ENCODE measurements around the gene FRMPD2. TPM values are rescaled to one million over a fixed set of nuclear protein-coding genes. Genes with fewer than 3 reads are reported as not detected.

The FRMPD2 gene
- total and polyA plus RNA-seq, 4 experiments from 2014 or later: not detected

DNA sequence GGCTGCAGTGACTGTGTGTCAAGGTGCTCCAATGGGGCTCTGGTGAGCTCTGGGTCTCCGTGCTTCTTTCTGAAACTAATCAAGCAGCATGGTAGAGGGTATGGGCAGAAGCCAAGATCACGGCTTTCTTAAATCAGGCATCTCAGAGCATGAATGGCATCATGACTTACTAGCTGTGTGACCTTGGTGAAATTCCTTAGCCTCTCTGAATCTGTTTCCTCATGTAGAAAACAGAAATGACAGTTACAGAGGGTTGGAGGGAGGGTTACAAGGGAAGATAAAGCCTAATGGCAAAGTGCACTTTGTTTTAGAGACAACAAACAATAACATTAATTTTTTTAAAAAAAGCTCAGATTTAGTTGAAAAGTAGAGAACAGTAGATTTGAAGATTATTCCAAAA, 34.9 kb downstream of the FRMPD2 start:
- no peak overlapping the region for H3K27ac ChIP-seq (ENCODE audit: low read depth, low read length)
- no peaks in the 10 kb centered on the region for H3K27me3 ChIP-seq (ENCODE audit: insufficient read depth, low read length)
- no peaks in the 10 kb centered on the region for H3K36me3 Mint-ChIP-seq
- no peak for DNase-seq
- peaks cover 3 to 9% of the 10 kb centered on the region in 2 donors for H3K27me3 Mint-ChIP-seq
- no peaks in the 10 kb centered on the region for H3K4me1 ChIP-seq (ENCODE audit: insufficient read depth, low read length)
- intact Hi-C loops (cut with micrococcal nuclease): no loop called here
- no peaks in the 10 kb centered on the region for H3K4me1 Mint-ChIP-seq
- POLR2A ChIA-PET (ENCODE audit: partially characterized antibody): no interaction called here
- no peak overlapping the region for H3K27ac Mint-ChIP-seq
- H3K9me3 ChIP-seq (ENCODE audit: control insufficient read depth in 1 of 2, low read length in 2 of 2): no peaks in the 10 kb centered on the region
- no peak overlapping the region for H3K4me3 Mint-ChIP-seq
- H3K4me3 ChIP-seq (ENCODE audit: low read length in 2 of 2): no peak overlapping the region
- no peaks in the 10 kb centered on the region for H3K9me3 Mint-ChIP-seq
- H3K36me3 ChIP-seq (ENCODE audit: insufficient read depth, low read length): no peaks in the 10 kb centered on the region
- CTCF ChIA-PET (ENCODE audit: partially characterized antibody): no interaction called here

- intact Hi-C loops (cut with micrococcal nuclease): no loop called here
Observed at GRCh38 chr10:48238826-48239520, 35.5 kb downstream of the FRMPD2 start.

GRCh38 chr10:48237259-48238250, 36.9 kb downstream of the FRMPD2 start:
- Histone ChIP-seq H3K4me3 (ENCODE audit: low read length in 2 of 2) (no peak overlapping the region), H3K27ac (ENCODE audit: low read depth, low read length) (no peak overlapping the region), H3K36me3 (ENCODE audit: insufficient read depth, low read length) (no peaks in the 10 kb centered on the region), H3K9me3 (ENCODE audit: control insufficient read depth in 1 of 2, low read length in 2 of 2) (no peaks in the 10 kb centered on the region), H3K4me1 (ENCODE audit: insufficient read depth, low read length) (no peaks in the 10 kb centered on the region), H3K27me3 (ENCODE audit: insufficient read depth, low read length) (no peaks in the 10 kb centered on the region)
- Mint-ChIP-seq H3K9me3 (peaks cover 0 to 2% (median 0%) of the 10 kb centered on the region in 8 donors), H3K4me1 (no peaks in the 10 kb centered on the region), H3K36me3 (no peaks in the 10 kb centered on the region), H3K27ac (no peak overlapping the region), H3K4me3 (no peak overlapping the region), H3K27me3 (peaks cover 3 to 8% of the 10 kb centered on the region in 2 donors)
- POLR2A ChIA-PET (ENCODE audit: partially characterized antibody): no interaction called here
- CTCF ChIA-PET (ENCODE audit: partially characterized antibody): no interaction called here
- DNase-seq: no peak
- intact Hi-C loops (cut with micrococcal nuclease): no loop called here

More at GRCh38 chr10:48238826-48239520, 35.5 kb downstream of the FRMPD2 start:
- Mint-ChIP-seq H3K36me3 (no peaks in the 10 kb centered on the region), H3K4me1 (no peaks in the 10 kb centered on the region), H3K27me3 (peaks cover 3 to 11% of the 10 kb centered on the region in 2 donors), H3K9me3 (no peaks in the 10 kb centered on the region), H3K4me3 (no peak overlapping the region), H3K27ac (no peak overlapping the region)
- H3K27me3 ChIP-seq (ENCODE audit: insufficient read depth, low read length): no peaks in the 10 kb centered on the region
- no peak overlapping the region for H3K4me3 ChIP-seq (ENCODE audit: low read length in 2 of 2)
- H3K4me1 ChIP-seq (ENCODE audit: insufficient read depth, low read length): no peaks in the 10 kb centered on the region
- H3K27ac ChIP-seq (ENCODE audit: low read depth, low read length): no peak overlapping the region
- H3K9me3 ChIP-seq (ENCODE audit: control insufficient read depth in 1 of 2, low read length in 2 of 2): no peaks in the 10 kb centered on the region
- ChIA-PET CTCF (ENCODE audit: partially characterized antibody) (no interaction called here), POLR2A (ENCODE audit: partially characterized antibody) (no interaction called here)
- H3K36me3 ChIP-seq (ENCODE audit: insufficient read depth, low read length): no peaks in the 10 kb centered on the region
- DNase-seq: no peak

DNA sequence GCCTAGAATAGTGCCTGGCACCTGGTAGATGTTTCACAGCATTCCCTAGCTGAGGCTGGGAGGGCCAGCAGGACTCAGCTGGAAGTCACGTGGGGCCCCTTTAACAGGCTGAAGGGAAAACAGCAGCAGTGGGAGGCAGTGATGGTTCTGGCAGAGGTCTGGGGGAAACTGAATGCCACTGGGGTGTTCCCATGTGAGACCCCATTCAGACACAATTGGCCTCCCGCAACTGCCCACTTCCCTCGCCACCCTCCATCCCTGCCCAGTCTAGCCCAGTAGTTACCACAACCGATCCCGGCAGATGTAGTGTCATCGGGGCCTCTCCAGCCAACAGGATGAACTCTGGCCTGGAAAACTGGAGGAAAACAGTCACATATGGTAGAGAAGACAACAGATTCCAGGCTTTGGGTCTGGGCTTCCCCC, 38.3 kb downstream of the FRMPD2 start:
- Histone ChIP-seq H3K36me3 (ENCODE audit: insufficient read depth, low read length) (no peaks in the 10 kb centered on the region), H3K9me3 (ENCODE audit: control insufficient read depth in 1 of 2, low read length in 2 of 2) (no peaks in the 10 kb centered on the region), H3K4me1 (ENCODE audit: insufficient read depth, low read length) (no peaks in the 10 kb centered on the region), H3K27me3 (ENCODE audit: insufficient read depth, low read length) (no peaks in the 10 kb centered on the region), H3K4me3 (ENCODE audit: low read length in 2 of 2) (no peak overlapping the region), H3K27ac (ENCODE audit: low read depth, low read length) (no peak overlapping the region)
- intact Hi-C loops (cut with micrococcal nuclease): no loop called here
- no peaks in the 10 kb centered on the region for H3K36me3 Mint-ChIP-seq
- no peak for DNase-seq
- no peak overlapping the region for H3K4me3 Mint-ChIP-seq
- H3K27ac Mint-ChIP-seq: no peak overlapping the region
- peaks cover 0 to 2% (median 0%) of the 10 kb centered on the region in 8 donors for H3K9me3 Mint-ChIP-seq
- POLR2A ChIA-PET (ENCODE audit: partially characterized antibody): no interaction called here
- CTCF ChIA-PET (ENCODE audit: partially characterized antibody): no interaction called here
- peaks cover 3 to 6% of the 10 kb centered on the region in 2 donors for H3K27me3 Mint-ChIP-seq
- no peaks in the 10 kb centered on the region for H3K4me1 Mint-ChIP-seq

DNA sequence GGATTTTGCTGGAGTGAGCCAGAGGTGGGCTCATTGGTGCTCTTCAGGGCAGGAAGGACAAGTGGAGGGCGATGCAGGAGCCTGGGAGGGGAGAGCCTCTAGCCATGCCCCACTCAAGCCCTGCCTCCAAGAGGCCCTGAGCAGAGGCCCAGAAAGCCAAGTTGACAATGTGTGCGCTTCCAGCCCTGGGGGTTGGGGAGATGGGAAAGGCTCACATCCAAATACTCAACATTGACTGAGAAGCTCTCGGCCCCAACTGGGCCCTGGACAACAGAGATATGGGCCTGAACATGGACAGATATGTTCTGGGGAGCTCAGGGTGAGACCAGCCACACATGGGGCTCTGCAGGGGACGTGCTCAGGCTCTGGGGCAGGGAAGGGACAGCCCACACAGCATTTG, 39.0 kb downstream of the FRMPD2 start:
- POLR2A ChIA-PET (ENCODE audit: partially characterized antibody): no interaction called here

GRCh38 chr10:48234787-48235186, 39.7 kb downstream of the FRMPD2 start:
- intact Hi-C loops (cut with micrococcal nuclease): no loop called here
- CTCF ChIA-PET (ENCODE audit: partially characterized antibody): no interaction called here
- POLR2A ChIA-PET (ENCODE audit: partially characterized antibody): no interaction called here
- H3K9me3 Mint-ChIP-seq: peaks cover 0 to 2% (median 0%) of the 10 kb centered on the region in 8 donors
- H3K36me3 Mint-ChIP-seq: no peaks in the 10 kb centered on the region
- H3K27ac ChIP-seq (ENCODE audit: low read depth, low read length): no peak overlapping the region
- H3K36me3 ChIP-seq (ENCODE audit: insufficient read depth, low read length): no peaks in the 10 kb centered on the region
- no peaks in the 10 kb centered on the region for H3K4me1 ChIP-seq (ENCODE audit: insufficient read depth, low read length)
- peaks cover 3% of the 10 kb centered on the region in 2 donors for H3K27me3 Mint-ChIP-seq
- H3K27me3 ChIP-seq (ENCODE audit: insufficient read depth, low read length): no peaks in the 10 kb centered on the region
- no peak overlapping the region for H3K27ac Mint-ChIP-seq
- no peak overlapping the region for H3K4me3 Mint-ChIP-seq
- no peak overlapping the region for H3K4me3 ChIP-seq (ENCODE audit: low read length in 2 of 2)
- no peaks in the 10 kb centered on the region for H3K4me1 Mint-ChIP-seq
- no peak for DNase-seq
- no peaks in the 10 kb centered on the region for H3K9me3 ChIP-seq (ENCODE audit: control insufficient read depth in 1 of 2, low read length in 2 of 2)

More for the DNA sequence above, 39.0 kb downstream of the FRMPD2 start:
- H3K36me3 Mint-ChIP-seq: no peaks in the 10 kb centered on the region
- Histone ChIP-seq H3K9me3 (ENCODE audit: control insufficient read depth in 1 of 2, low read length in 2 of 2) (no peaks in the 10 kb centered on the region), H3K27me3 (ENCODE audit: insufficient read depth, low read length) (no peaks in the 10 kb centered on the region), H3K27ac (ENCODE audit: low read depth, low read length) (no peak overlapping the region), H3K4me3 (ENCODE audit: low read length in 2 of 2) (no peak overlapping the region), H3K4me1 (ENCODE audit: insufficient read depth, low read length) (no peaks in the 10 kb centered on the region), H3K36me3 (ENCODE audit: insufficient read depth, low read length) (no peaks in the 10 kb centered on the region)
- H3K27ac Mint-ChIP-seq: peak overlapping the region in 1 of 7 donors; percentile 37
- intact Hi-C loops (cut with micrococcal nuclease): no loop called here
- H3K9me3 Mint-ChIP-seq: peaks cover 0 to 2% (median 0%) of the 10 kb centered on the region in 8 donors
- CTCF ChIA-PET (ENCODE audit: partially characterized antibody): no interaction called here
- H3K4me1 Mint-ChIP-seq: no peaks in the 10 kb centered on the region
- DNase-seq: no peak
- peaks cover 3% of the 10 kb centered on the region in 2 donors for H3K27me3 Mint-ChIP-seq
- no peak overlapping the region for H3K4me3 Mint-ChIP-seq

- no peak overlapping the region for H3K27ac ChIP-seq (ENCODE audit: low read depth, low read length)
- no peaks in the 10 kb centered on the region for H3K36me3 Mint-ChIP-seq
- H3K9me3 ChIP-seq (ENCODE audit: control insufficient read depth in 1 of 2, low read length in 2 of 2): no peaks in the 10 kb centered on the region
- CTCF ChIA-PET (ENCODE audit: partially characterized antibody): no interaction called here
- peaks cover 0 to 2% (median 0%) of the 10 kb centered on the region in 8 donors for H3K9me3 Mint-ChIP-seq
- H3K36me3 ChIP-seq (ENCODE audit: insufficient read depth, low read length): no peaks in the 10 kb centered on the region
- no peak for DNase-seq
- H3K27me3 ChIP-seq (ENCODE audit: insufficient read depth, low read length): no peaks in the 10 kb centered on the region
- H3K4me1 Mint-ChIP-seq: no peaks in the 10 kb centered on the region
- POLR2A ChIA-PET (ENCODE audit: partially characterized antibody): no interaction called here
- intact Hi-C loops (cut with micrococcal nuclease): no loop called here
- no peak overlapping the region for H3K4me3 Mint-ChIP-seq
- H3K27me3 Mint-ChIP-seq: peaks cover 3% of the 10 kb centered on the region in 2 donors
- H3K4me1 ChIP-seq (ENCODE audit: insufficient read depth, low read length): no peaks in the 10 kb centered on the region
- no peak overlapping the region for H3K27ac Mint-ChIP-seq
- no peak overlapping the region for H3K4me3 ChIP-seq (ENCODE audit: low read length in 2 of 2)
Observed at GRCh38 chr10:48234295-48234694, 40.2 kb downstream of the FRMPD2 start.

Measured in CD4-positive, alpha-beta memory T cell (primary cell).